Middle frontal gyrus (tissue), 1 donor: Measurements from ENCODE around the gene SP8.

Experiments used
- DNase-seq: peaks from one replicate; pipeline ENCODE4 v3.0.0-alpha.2; 2015; ENCODE audit warnings: low spot score; ENCODE audit errors: extremely low spot score

Gene SP8

DNA sequence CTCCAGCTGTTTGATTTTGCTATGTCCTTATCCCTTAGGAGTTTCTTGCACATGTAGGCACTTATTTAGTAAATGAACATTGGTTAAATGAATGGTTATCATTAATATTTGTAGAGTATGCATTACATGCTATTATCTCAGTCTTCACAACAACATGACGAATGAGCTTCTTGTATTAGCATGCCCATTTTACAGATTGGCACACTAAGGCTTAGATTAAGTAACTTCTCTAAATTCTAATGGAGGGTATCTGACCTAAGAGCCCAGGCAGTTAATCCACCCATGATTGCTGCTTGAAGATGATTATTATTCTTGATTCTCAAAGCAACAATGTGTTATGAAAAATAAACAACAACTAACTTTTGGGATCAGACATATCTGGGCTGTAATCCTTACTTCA, 32.7 kb downstream of the SP8 start:
- DNase-seq: no peak

DNA sequence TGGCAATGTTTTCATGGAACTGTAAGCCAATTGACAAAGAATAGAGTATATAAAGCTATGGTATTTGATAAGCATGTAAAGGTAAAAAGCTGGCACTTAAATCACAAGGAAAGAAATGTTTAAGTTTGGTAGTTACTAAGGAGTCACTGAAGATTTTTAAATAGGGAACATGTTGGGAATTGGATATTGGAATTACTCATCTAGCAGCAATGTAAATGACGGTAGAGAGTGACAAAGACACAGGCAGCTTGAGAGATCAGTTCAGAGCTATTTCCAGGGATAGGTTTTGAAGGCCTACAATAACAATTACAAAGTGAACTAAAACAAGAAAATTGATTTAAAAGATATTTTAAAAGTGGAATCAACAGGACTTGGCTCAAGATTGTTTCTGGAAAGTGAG, 36.8 kb downstream of the SP8 start:
- DNase-seq: no peak

DNA sequence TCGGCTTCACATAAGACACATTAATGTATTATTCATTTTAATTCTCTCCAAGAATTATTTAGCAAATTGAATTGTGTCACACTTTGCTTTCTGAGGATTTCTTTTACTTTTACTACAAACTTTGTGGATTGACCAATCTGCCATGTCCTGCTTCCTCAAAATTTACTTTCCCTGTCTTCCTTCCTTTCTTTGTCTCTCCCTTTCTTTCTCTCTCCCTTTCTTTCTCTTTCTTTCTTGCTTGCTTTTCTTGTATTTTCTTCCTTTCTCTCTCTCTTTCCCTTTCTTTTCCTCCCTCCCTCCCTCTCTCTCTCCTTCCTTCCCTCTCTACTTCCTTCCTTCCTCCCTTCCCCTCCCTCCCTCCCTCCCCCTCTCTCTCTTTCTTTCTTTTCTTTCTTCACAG, 37.8 kb downstream of the SP8 start:
- no peak for DNase-seq

DNA sequence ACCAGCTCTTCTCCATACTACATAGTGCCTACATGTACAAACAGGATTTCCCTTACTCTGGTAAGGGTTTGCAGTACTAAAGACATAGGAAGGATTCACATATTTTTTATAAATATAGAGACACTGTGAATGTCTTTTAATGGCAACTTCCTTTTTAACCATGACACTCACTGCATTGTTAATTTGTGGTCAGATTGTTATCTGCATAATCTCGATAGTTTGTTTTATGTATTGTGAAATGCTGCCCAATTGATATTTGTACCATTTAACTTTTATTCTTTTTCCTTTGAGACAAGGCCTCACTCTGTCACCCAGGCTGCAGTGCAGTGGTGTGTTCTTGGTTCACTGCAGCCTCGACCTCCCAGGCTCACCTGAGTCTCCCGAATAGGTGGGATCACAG, 39.7 kb downstream of the SP8 start:
- no peak for DNase-seq

GRCh38 chr7:20745702-20746101, 41.0 kb downstream of the SP8 start:
- DNase-seq: no peak

DNA sequence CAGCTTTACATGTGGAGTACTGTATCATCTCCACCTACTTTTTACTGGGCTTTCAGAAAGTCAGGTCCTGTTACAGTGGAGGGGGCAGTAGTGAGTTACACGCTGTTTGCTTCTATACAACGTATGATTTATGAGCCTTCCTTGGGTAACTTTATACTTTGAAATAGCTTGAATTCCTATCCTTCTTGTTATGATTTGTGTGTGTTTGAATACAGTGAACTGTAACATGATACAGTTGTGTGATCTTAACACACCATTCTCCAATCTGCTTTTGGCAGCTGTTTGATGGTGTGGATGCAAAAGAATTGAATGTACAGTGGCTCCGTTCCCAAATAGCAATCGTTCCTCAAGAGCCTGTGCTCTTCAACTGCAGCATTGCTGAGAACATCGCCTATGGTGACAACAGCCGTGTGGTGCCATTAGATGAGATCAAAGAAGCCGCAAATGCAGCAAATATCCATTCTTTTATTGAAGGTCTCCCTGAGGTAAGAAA, 41.7 kb downstream of the SP8 start:
- no peak for DNase-seq

DNA sequence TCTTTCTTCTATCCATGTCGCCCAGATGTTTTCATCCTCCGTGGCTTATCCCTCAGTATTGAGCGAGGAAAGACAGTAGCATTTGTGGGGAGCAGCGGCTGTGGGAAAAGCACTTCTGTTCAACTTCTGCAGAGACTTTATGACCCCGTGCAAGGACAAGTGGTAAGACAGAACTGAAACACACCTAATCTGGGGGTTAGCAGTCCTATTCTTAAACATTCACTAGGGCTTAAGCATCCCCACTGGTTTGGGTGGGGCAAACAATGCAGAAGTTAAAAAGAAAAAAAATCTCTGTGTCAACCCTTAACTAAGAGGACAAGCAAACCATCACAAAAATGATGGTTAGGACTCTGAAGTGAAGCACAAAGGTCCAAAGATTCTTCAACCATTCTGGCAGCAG, 43.8 kb downstream of the SP8 start:
- no peak for DNase-seq

DNA sequence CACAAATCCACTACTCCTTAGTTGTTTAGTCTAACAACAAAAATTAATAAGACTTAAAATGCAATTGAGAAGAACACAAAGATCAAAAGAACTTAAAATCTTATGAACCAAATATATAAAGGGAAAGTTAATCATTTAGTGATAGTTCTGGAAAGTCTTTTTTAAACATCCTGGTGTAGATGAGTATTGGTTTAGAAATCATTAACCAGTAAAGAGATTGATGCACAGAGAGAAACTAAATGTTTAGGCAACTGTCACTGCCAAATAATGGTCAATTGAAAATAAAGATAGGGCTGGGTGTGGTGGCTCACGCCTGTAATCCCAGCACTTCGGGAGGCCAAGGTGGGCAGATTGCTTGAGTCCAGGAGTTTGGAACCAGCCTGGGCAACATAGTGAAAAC, 44.9 kb downstream of the SP8 start:
- no peak for DNase-seq

- no peak for DNase-seq
Measured at GRCh38 chr7:20738518-20739481, 47.9 kb downstream of the SP8 start.

DNA sequence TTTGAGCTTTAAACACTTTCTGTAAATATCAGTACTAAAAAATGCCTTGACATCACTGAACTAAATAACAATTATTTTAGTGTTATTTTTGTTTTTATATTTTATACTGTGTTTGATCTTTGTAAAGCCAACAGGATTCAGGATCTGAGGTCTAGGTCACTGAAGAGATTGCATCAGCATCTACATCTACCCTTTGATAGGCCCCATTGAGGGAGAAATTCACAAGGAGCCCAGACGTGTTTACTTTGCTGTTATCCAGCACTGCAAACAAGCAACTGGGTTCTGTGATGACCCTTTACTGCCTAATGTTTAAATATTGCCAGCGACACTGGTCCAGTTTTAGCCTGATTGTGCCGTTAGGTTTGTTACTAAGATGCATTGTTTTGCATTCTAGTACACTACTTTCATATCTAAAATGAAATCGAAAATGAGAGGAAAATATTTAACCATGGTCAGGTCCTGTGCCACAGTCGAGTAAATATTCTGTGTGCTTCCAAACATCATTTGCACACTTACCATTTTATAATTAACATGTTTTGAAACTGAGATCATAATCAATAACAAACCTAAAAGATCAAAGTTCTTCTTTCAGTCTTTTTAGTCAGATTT, 48.7 kb downstream of the SP8 start:
- DNase-seq: no peak

DNA sequence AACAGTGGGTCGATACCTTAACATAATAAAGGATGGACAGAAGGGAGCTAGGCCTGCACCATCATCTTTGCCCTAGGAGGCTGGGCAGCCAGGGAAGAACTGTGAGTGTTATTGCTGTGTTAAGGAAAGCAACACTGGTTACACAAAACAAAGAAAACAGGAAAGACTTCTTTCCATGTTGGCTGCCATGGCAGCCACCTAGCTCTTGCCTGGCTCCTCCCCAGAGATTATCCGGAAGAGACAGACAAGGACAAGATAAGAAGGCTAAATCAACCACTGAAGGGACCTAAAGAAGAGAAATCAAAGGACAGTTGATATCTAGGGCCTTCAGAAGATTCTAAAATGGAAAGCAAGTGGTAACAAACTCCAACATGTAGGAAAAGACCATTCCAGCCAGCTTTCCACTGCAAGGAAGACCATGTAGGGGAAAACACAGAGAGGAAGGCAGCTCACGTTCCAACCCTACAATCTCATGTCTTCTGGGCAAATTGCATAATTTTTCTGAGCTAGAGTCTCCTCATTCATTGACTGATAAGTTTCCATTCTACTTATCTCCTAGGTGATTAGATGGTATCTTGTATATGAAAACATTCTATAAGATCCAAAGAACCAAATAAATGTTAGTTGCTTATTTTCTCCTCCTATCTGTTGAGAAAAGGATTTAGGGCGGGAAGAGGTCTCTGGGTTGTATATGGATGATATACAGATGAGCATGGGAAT, 51.2 kb downstream of the SP8 start:
- DNase-seq: no peak
